HepG2 (cell line): ENCODE results near the gene KBTBD13. TPM values are rescaled to one million over a fixed set of nuclear protein-coding genes. Genes with fewer than 3 reads are reported as not detected.

Experiments
- CENPX ChIP-seq: sonication (generic); formaldehyde crosslinking; IDR thresholded peaks from 2 replicates; pipeline ENCODE4 v1.9.0; 2021; ENCODE audit warnings: mild to moderate bottlenecking, missing genetic modification reagents, moderate library complexity
- ELF1 ChIP-seq: sonication (generic); formaldehyde crosslinking; IDR thresholded peaks from 2 replicates; pipeline ENCODE4 v1.4.0; 2020; ENCODE audit warnings: missing genetic modification reagents
- MTF1 ChIP-seq: sonication (generic); formaldehyde crosslinking; IDR thresholded peaks from 2 replicates; pipeline ENCODE4 v1.5.0; 2020; ENCODE audit warnings: missing genetic modification reagents
- MXD4 ChIP-seq: IDR thresholded peaks from 2 replicates; pipeline ENCODE4 v1.6.1; 2016; ENCODE audit warnings: mild to moderate bottlenecking, missing biosample characterization, missing genetic modification reagents
- NR3C1 ChIP-seq: sonication (generic); formaldehyde crosslinking; IDR thresholded peaks from 2 replicates; pipeline ENCODE4 v1.4.0; 2020; ENCODE audit warnings: missing genetic modification reagents
- RAD51 ChIP-seq: fragments of 450-650 bp; IDR thresholded peaks from 2 replicates; pipeline ENCODE4 v1.6.1; 2016; ENCODE audit warnings: borderline replicate concordance
- RELA ChIP-seq: sonication (generic); formaldehyde crosslinking; IDR thresholded peaks from 2 replicates; pipeline ENCODE4 v1.4.0; 2020; ENCODE audit warnings: missing genetic modification reagents
- SAP130 ChIP-seq: IDR thresholded peaks from 2 replicates; pipeline ENCODE4 v1.6.1; 2016; ENCODE audit warnings: low read depth
- STAT5B ChIP-seq: sonication (generic); formaldehyde crosslinking; IDR thresholded peaks from 2 replicates; pipeline ENCODE4 v1.4.0; 2020; ENCODE audit warnings: missing genetic modification reagents
- ZFX ChIP-seq: sonication (generic); formaldehyde crosslinking; IDR thresholded peaks from 2 replicates; pipeline ENCODE4 v1.4.0; 2020; ENCODE audit warnings: mild to moderate bottlenecking, low read depth, missing genetic modification reagents, moderate library complexity
- ZNF274 ChIP-seq: sonication (generic); formaldehyde crosslinking; IDR thresholded peaks from 2 replicates; pipeline ENCODE4 v1.5.1; 2020; ENCODE audit warnings: mild to moderate bottlenecking, missing genetic modification reagents
- ZNF30 ChIP-seq: sonication (generic); formaldehyde crosslinking; IDR thresholded peaks from 2 replicates; pipeline ENCODE4 v1.5.0; 2020; ENCODE audit warnings: mild to moderate bottlenecking, missing genetic modification reagents
- ZNF329 ChIP-seq: sonication (generic); formaldehyde crosslinking; IDR thresholded peaks from 2 replicates; pipeline ENCODE4 v1.9.0; 2021; ENCODE audit warnings: low read depth, mild to moderate bottlenecking, missing genetic modification reagents
- ZNF552 ChIP-seq: sonication (generic); formaldehyde crosslinking; IDR thresholded peaks from 2 replicates; pipeline ENCODE4 v1.9.0; 2022; ENCODE audit warnings: missing genetic modification reagents, mild to moderate bottlenecking, borderline replicate concordance
- ZNF652 ChIP-seq: IDR thresholded peaks from 2 replicates; pipeline ENCODE4 v1.6.1; 2016; ENCODE audit warnings: low read depth, borderline replicate concordance
- ZNF674 ChIP-seq: sonication (generic); formaldehyde crosslinking; IDR thresholded peaks from 2 replicates; pipeline ENCODE4 v1.5.0; 2020; ENCODE audit warnings: low read depth, mild to moderate bottlenecking, missing genetic modification reagents
- ZNF775 ChIP-seq: sonication (generic); formaldehyde crosslinking; IDR thresholded peaks from 2 replicates; pipeline ENCODE4 v1.4.0; 2020; ENCODE audit warnings: missing genetic modification reagents, mild to moderate bottlenecking, moderate library complexity, borderline replicate concordance
- polyA plus RNA-seq, 8 experiments: library from polyadenylated mRNA; depleted of rRNA in 3 of 8; stranded (reverse) in 7 of 8; unstranded in 1 of 8; fragments of >200 nt; fragmentation: Illumina TruSeq in 4 of 8; extraction: Trizol in 4 of 8; gene quantifications; 2 replicates each; pipeline versions ENCODE4 v1.2.1 to v1.2.3, GENCODE V29; 2011 to 2016; ENCODE audit warnings: low read depth in 4 of 8, missing spikeins in 1 of 8, mixed read lengths in 1 of 8; ENCODE audit not compliant: insufficient read depth in 1 of 8
- total RNA-seq, 5 experiments: library from RNA; depleted of rRNA; stranded (reverse); fragments of >200 nt; fragmentation: Illumina TruSeq; extraction: Trizol; gene quantifications; 2 replicates each; pipeline ENCODE4 v1.2.3, GENCODE V29; 2016; ENCODE audit warnings: low read depth in 1 of 5
- TF ChIP-seq, protein P1 (sequence below): sonication (generic); formaldehyde crosslinking; IDR thresholded peaks from 2 replicates; pipeline ENCODE4 v1.4.0; 2020; ENCODE audit warnings: mild to moderate bottlenecking, low read depth, missing genetic modification reagents
- TF ChIP-seq, protein P2 (sequence below): sonication (generic); formaldehyde crosslinking; IDR thresholded peaks from 2 replicates; pipeline ENCODE4 v1.5.1; 2020; ENCODE audit warnings: mild to moderate bottlenecking, missing genetic modification reagents, borderline replicate concordance
- TF ChIP-seq, protein P3 (sequence below): sonication (generic); formaldehyde crosslinking; IDR thresholded peaks from 2 replicates; pipeline ENCODE4 v1.5.1; 2020; ENCODE audit warnings: missing genetic modification reagents, mild to moderate bottlenecking, borderline replicate concordance
- TF ChIP-seq, protein P4 (sequence below): sonication (generic); formaldehyde crosslinking; IDR thresholded peaks from 2 replicates; pipeline ENCODE4 v1.5.0; 2020; ENCODE audit warnings: missing genetic modification reagents, mild to moderate bottlenecking, borderline replicate concordance

Gene KBTBD13
- total and polyA plus RNA-seq, 2 of the 13 experiments (the other 11 are each of a cell fraction or from before 2014, with no cell fraction given) = not detected

DNA sequence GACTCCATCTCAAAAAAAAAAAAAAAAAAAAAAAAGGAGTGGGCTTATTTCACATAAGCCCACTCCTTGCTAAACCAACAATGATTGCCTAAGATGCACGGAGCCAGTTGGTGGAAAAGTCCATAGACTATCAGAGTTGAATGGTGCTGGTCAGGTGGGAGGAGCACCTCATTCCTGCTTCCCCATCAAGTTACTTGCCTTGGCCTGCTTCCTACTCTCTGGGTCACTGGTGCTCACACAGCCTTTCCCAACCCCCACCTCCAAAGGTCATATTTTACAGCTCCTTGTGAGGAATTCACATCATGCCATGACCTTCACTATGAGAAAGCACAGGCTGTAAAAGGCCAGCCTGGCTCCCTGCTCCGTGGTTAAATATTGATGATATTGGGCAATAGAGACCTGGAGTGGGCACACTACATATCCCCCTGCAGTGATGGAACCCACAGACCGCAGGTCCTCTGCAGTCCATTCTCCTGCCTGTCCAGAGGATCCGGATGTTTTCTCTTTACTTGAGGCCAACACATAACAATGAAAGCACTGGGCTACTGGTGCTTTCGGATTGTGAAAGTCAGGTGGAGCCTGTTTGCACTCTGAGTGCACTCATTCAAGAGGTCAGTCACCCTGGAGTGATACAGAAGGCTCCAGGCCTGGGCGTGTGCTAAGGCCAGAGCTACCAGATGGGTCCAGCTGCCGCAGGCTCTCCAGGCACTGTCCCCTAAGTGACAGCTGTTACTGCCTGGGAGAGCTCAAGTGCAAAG, 31.6 kb upstream of the KBTBD13 start, which contains the start of gene SLC51B (continued):
- TF ChIP-seq, protein P1, sequence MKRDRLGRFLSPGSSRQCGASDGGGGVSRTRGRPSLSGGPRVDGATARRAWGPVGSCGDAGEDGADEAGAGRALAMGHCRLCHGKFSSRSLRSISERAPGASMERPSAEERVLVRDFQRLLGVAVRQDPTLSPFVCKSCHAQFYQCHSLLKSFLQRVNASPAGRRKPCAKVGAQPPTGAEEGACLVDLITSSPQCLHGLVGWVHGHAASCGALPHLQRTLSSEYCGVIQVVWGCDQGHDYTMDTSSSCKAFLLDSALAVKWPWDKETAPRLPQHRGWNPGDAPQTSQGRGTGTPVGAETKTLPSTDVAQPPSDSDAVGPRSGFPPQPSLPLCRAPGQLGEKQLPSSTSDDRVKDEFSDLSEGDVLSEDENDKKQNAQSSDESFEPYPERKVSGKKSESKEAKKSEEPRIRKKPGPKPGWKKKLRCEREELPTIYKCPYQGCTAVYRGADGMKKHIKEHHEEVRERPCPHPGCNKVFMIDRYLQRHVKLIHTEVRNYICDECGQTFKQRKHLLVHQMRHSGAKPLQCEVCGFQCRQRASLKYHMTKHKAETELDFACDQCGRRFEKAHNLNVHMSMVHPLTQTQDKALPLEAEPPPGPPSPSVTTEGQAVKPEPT (CRISPR knock-in tag) = no peak
- TF ChIP-seq CENPX (no peak), ZNF552 (CRISPR knock-in tag) (no peak), MXD4 (peak; percentile 59; the same call in 1 of the 2 replicates), ZFX (CRISPR knock-in tag) (peak; percentile 83), ZNF274 (CRISPR knock-in tag) (peak; percentile 60; the same call in 1 of the 2 replicates), RAD51 (no peak), MTF1 (CRISPR knock-in tag) (no peak; the same call in 1 of the 2 replicates), STAT5B (CRISPR knock-in tag) (no peak), ZNF775 (CRISPR knock-in tag) (no peak), NR3C1 (CRISPR knock-in tag) (no peak), RELA (CRISPR knock-in tag) (no peak), ELF1 (CRISPR knock-in tag) (no peak), ZNF30 (CRISPR knock-in tag) (no peak), ZNF329 (CRISPR knock-in tag) (0 out of 2 replicates have a peak, but pooled peaks have one; percentile 39), ZNF674 (CRISPR knock-in tag) (no peak), SAP130 (CRISPR knock-in tag) (peak; percentile 95), ZNF652 (no peak)
- TF ChIP-seq, protein P2, sequence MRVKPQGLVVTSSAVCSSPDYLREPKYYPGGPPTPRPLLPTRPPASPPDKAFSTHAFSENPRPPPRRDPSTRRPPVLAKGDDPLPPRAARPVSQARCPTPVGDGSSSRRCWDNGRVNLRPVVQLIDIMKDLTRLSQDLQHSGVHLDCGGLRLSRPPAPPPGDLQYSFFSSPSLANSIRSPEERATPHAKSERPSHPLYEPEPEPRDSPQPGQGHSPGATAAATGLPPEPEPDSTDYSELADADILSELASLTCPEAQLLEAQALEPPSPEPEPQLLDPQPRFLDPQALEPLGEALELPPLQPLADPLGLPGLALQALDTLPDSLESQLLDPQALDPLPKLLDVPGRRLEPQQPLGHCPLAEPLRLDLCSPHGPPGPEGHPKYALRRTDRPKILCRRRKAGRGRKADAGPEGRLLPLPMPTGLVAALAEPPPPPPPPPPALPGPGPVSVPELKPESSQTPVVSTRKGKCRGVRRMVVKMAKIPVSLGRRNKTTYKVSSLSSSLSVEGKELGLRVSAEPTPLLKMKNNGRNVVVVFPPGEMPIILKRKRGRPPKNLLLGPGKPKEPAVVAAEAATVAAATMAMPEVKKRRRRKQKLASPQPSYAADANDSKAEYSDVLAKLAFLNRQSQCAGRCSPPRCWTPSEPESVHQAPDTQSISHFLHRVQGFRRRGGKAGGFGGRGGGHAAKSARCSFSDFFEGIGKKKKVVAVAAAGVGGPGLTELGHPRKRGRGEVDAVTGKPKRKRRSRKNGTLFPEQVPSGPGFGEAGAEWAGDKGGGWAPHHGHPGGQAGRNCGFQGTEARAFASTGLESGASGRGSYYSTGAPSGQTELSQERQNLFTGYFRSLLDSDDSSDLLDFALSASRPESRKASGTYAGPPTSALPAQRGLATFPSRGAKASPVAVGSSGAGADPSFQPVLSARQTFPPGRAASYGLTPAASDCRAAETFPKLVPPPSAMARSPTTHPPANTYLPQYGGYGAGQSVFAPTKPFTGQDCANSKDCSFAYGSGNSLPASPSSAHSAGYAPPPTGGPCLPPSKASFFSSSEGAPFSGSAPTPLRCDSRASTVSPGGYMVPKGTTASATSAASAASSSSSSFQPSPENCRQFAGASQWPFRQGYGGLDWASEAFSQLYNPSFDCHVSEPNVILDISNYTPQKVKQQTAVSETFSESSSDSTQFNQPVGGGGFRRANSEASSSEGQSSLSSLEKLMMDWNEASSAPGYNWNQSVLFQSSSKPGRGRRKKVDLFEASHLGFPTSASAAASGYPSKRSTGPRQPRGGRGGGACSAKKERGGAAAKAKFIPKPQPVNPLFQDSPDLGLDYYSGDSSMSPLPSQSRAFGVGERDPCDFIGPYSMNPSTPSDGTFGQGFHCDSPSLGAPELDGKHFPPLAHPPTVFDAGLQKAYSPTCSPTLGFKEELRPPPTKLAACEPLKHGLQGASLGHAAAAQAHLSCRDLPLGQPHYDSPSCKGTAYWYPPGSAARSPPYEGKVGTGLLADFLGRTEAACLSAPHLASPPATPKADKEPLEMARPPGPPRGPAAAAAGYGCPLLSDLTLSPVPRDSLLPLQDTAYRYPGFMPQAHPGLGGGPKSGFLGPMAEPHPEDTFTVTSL (CRISPR knock-in tag) = 0 out of 2 replicates have a peak, but pooled peaks have one; percentile 78
- TF ChIP-seq, protein P3, sequence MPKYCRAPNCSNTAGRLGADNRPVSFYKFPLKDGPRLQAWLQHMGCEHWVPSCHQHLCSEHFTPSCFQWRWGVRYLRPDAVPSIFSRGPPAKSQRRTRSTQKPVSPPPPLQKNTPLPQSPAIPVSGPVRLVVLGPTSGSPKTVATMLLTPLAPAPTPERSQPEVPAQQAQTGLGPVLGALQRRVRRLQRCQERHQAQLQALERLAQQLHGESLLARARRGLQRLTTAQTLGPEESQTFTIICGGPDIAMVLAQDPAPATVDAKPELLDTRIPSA = no peak
- TF ChIP-seq, protein P4, sequence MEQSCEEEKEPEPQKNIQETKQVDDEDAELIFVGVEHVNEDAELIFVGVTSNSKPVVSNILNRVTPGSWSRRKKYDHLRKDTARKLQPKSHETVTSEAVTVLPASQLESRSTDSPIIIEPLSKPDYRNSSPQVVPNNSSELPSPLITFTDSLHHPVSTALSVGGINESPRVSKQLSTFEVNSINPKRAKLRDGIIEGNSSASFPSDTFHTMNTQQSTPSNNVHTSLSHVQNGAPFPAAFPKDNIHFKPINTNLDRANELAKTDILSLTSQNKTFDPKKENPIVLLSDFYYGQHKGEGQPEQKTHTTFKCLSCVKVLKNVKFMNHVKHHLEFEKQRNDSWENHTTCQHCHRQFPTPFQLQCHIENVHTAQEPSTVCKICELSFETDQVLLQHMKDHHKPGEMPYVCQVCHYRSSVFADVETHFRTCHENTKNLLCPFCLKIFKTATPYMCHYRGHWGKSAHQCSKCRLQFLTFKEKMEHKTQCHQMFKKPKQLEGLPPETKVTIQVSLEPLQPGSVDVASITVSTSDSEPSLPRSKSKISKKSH (CRISPR knock-in tag) = no peak
